SK-N-SH (cell line): ENCODE data around the gene RPS6KC1. TPM values are rescaled to one million over a fixed set of nuclear protein-coding genes. Genes with fewer than 3 reads are reported as not detected.

ENCODE experiments used
- CTCF ChIA-PET: fragments of 300-600, 350-600 bp; formaldehyde crosslinking; extraction: SDS; loops from one replicate; lab custom pipeline; 2021; lab: Yijun Ruan, JAX
- POLR2A ChIA-PET: fragments of 350-600 bp; sonication (Branson Sonifier 250); formaldehyde crosslinking; extraction: SDS; loops from one replicate; lab custom pipeline; 2020; ENCODE audit warnings: antibody characterized with exemption, inconsistent platforms; lab: Yijun Ruan, JAX
- DNase-seq: peaks from one replicate; pipeline ENCODE4 v3.0.0; 2012
- H2AFZ ChIP-seq: fragments of 200-600 bp; sonication (generic); 2 replicates; pipeline ENCODE4 v1.8.1; 2016; ENCODE audit warnings: antibody characterized with exemption, mild to moderate bottlenecking, low read depth
- H3F3A ChIP-seq: fragments of 200-600 bp; sonication (generic); replicated peaks from 2 replicates; pipeline ENCODE3; 2016; ENCODE audit warnings: antibody characterized with exemption, mild to moderate bottlenecking; ENCODE audit not compliant: insufficient read depth
- H3K27ac ChIP-seq, 2 experiments: fragments of 200-500 bp in 1 of 2; fragments of 200-600 bp in 1 of 2; sonication (Bioruptor generic) in 1 of 2; sonication (generic), shearing (Covaris generic) in 1 of 2; 2 replicates each; pipeline versions ENCODE4 v1.5.1 to v1.6.1; 2014 to 2016; ENCODE audit warnings: low read depth in 2 of 2, inconsistent platforms in 1 of 2, low read length in 1 of 2, mild to moderate bottlenecking in 1 of 2, mixed read lengths in 1 of 2
- H3K27me3 ChIP-seq: fragments of 200-600 bp; sonication (generic), shearing (Covaris generic); 2 replicates; pipeline ENCODE4 v1.6.1; 2016; ENCODE audit warnings: mixed run types; ENCODE audit not compliant: insufficient read depth
- H3K36me3 ChIP-seq, 2 experiments: fragments of 200-500 bp in 1 of 2; fragments of 200-600 bp in 1 of 2; sonication (Bioruptor generic) in 1 of 2; sonication (generic) in 1 of 2; replicated peaks in 1 of 2; 2 replicates each; pipeline versions ENCODE3 to v1.5.1; 2014 to 2016; ENCODE audit warnings: low read length in 1 of 2, mild to moderate bottlenecking in 1 of 2; ENCODE audit not compliant: insufficient read depth in 2 of 2, control insufficient read depth in 1 of 2
- H3K4me1 ChIP-seq, 2 experiments: fragments of 200-500 bp in 1 of 2; fragments of 200-600 bp in 1 of 2; sonication (Bioruptor generic) in 1 of 2; sonication (generic), shearing (Covaris generic) in 1 of 2; 2 replicates each; pipeline versions ENCODE4 v1.5.1 to v1.6.1; 2014 to 2016; ENCODE audit warnings: low read depth in 1 of 2, low read length in 1 of 2, mixed run types in 1 of 2; ENCODE audit not compliant: insufficient read depth in 2 of 2, control insufficient read depth in 1 of 2
- H3K4me2 ChIP-seq: fragments of 200-600 bp; sonication (generic), shearing (Covaris generic); 2 replicates; pipeline ENCODE4 v1.6.1; 2017; ENCODE audit warnings: mixed run types
- H3K4me3 ChIP-seq, 2 experiments: fragments of 200-500 bp in 1 of 2; fragments of 200-600 bp in 1 of 2; sonication (Bioruptor generic) in 1 of 2; sonication (generic), shearing (Covaris generic) in 1 of 2; 2 replicates each; pipeline versions ENCODE4 v1.5.1 to v1.8.1; 2014 to 2016; ENCODE audit warnings: low read depth in 2 of 2, inconsistent platforms in 1 of 2, low read length in 1 of 2, mild to moderate bottlenecking in 1 of 2, mixed read lengths in 1 of 2, moderate library complexity in 1 of 2
- H3K79me2 ChIP-seq: fragments of 200-600 bp; sonication (generic); 2 replicates; pipeline ENCODE4 v1.8.1; 2017; ENCODE audit warnings: mild to moderate bottlenecking; ENCODE audit not compliant: insufficient read depth
- H3K9ac ChIP-seq: fragments of 200-600 bp; sonication (generic); 2 replicates; pipeline ENCODE4 v1.6.1; 2017; ENCODE audit warnings: mixed run types
- H3K9me2 ChIP-seq: fragments of 200-600 bp; sonication (generic); 2 replicates; pipeline ENCODE4 v1.6.1; 2017; ENCODE audit warnings: mixed run types
- H3K9me3 ChIP-seq: fragments of 200-600 bp; sonication (generic); 2 replicates; pipeline ENCODE4 v1.6.1; 2017; ENCODE audit warnings: mixed run types, mild to moderate bottlenecking, moderate library complexity
- H4K20me1 ChIP-seq: fragments of 200-600 bp; sonication (generic); 2 replicates; pipeline ENCODE4 v1.6.1; 2017; ENCODE audit warnings: mild to moderate bottlenecking, mixed run types; ENCODE audit not compliant: insufficient read depth
- CHD2 ChIP-seq: fragments of 150-350 bp; IDR thresholded peaks from 2 replicates; pipeline ENCODE4 v1.6.1; 2018; ENCODE audit warnings: low read length; ENCODE audit not compliant: partially characterized antibody
- ELF1 ChIP-seq: IDR thresholded peaks from 2 replicates; pipeline ENCODE4 v1.4.0; 2012
- EZH2phosphoT487 ChIP-seq: fragments of 200-600 bp; sonication (generic); IDR thresholded peaks from 2 replicates; pipeline ENCODE4 v1.6.1; 2017; ENCODE audit warnings: low read depth, mixed run types, mild to moderate bottlenecking, antibody characterized with exemption, moderate library complexity, borderline replicate concordance
- FOSL2 ChIP-seq: IDR thresholded peaks from 2 replicates; pipeline ENCODE4 v1.4.0; 2012; ENCODE audit warnings: low read depth, mild to moderate bottlenecking, moderate library complexity, borderline replicate concordance
- FOXM1 ChIP-seq: IDR thresholded peaks from 2 replicates; pipeline ENCODE4 v1.4.0; 2012; ENCODE audit warnings: low read depth, mild to moderate bottlenecking
- GABPA ChIP-seq: IDR thresholded peaks from 2 replicates; pipeline ENCODE4 v1.4.0; 2012; ENCODE audit warnings: low read depth, mild to moderate bottlenecking
- GATA2 ChIP-seq: sonication (generic); formaldehyde crosslinking; IDR thresholded peaks from 2 replicates; pipeline ENCODE4 v1.5.0; 2020; ENCODE audit warnings: mild to moderate bottlenecking, missing genetic modification reagents
- JUND ChIP-seq: IDR thresholded peaks from 2 replicates; pipeline ENCODE4 v1.4.0; 2012
- MAX ChIP-seq: IDR thresholded peaks from 2 replicates; pipeline ENCODE4 v1.4.0; 2012; ENCODE audit warnings: low read depth
- MXI1 ChIP-seq: IDR thresholded peaks from 2 replicates; pipeline ENCODE4 v1.6.1; 2012; ENCODE audit warnings: mild to moderate bottlenecking, low read depth, low read length, improper control_type of control experiment
- NFIC ChIP-seq: IDR thresholded peaks from 2 replicates; pipeline ENCODE4 v1.4.0; 2012; ENCODE audit warnings: borderline replicate concordance
- POLR2AphosphoS5 ChIP-seq: IDR thresholded peaks from 2 replicates; pipeline ENCODE4 v1.6.1; 2012; ENCODE audit warnings: low read depth, low read length
- RAD21 ChIP-seq: IDR thresholded peaks from 2 replicates; pipeline ENCODE4 v1.6.1; 2012; ENCODE audit warnings: mild to moderate bottlenecking, low read length
- RCOR1 ChIP-seq: fragments of 150-350 bp; IDR thresholded peaks from 2 replicates; pipeline ENCODE4 v1.6.1; 2017; ENCODE audit warnings: antibody characterized with exemption, low read length
- RXRA ChIP-seq: IDR thresholded peaks from 2 replicates; pipeline ENCODE4 v1.4.0; 2012; ENCODE audit warnings: low read depth, mild to moderate bottlenecking, borderline replicate concordance
- SIN3A ChIP-seq: IDR thresholded peaks from 2 replicates; pipeline ENCODE4 v1.6.1; 2012; ENCODE audit warnings: low read depth, mild to moderate bottlenecking, low read length, moderate library complexity, borderline replicate concordance
- SMC3 ChIP-seq: IDR thresholded peaks from 2 replicates; pipeline ENCODE4 v1.6.1; 2012; ENCODE audit warnings: low read depth, low read length, improper control_type of control experiment
- TCF12 ChIP-seq: IDR thresholded peaks from 2 replicates; pipeline ENCODE4 v1.4.0; 2012
- USF1 ChIP-seq: IDR thresholded peaks from 2 replicates; pipeline ENCODE4 v1.4.0; 2012; ENCODE audit warnings: low read depth, borderline replicate concordance
- USF2 ChIP-seq: fragments of 150-350 bp; IDR thresholded peaks from 2 replicates; pipeline ENCODE4 v1.6.1; 2017; ENCODE audit warnings: antibody characterized with exemption, low read length, low read depth, borderline replicate concordance
- YY1 ChIP-seq: IDR thresholded peaks from 2 replicates; pipeline ENCODE4 v1.4.0; 2012; ENCODE audit warnings: low read depth, mild to moderate bottlenecking
- WGBS: methylation state at CpG from one replicate; pipeline ENCODE4 v1.1.6; 2017; ENCODE audit warnings: low lambda C conversion rate; 5-methylcytosine and 5-hydroxymethylcytosine counted together
- polyA plus RNA-seq, 3 experiments: library from polyadenylated mRNA; depleted of rRNA; stranded (reverse); fragments of >200 nt; gene quantifications; 2 replicates each; pipeline ENCODE4 v1.2.3, GENCODE V29; 2012
- TF ChIP-seq, protein P1 (sequence below): fragments of 150-350 bp; IDR thresholded peaks from 2 replicates; pipeline ENCODE4 v1.6.1; 2016; ENCODE audit warnings: mild to moderate bottlenecking, low read depth, low read length

The RPS6KC1 gene
- polyA plus RNA-seq, 1 of the 3 experiments (the other 2 are of a cell fraction), result 7.8 TPM

DNA sequence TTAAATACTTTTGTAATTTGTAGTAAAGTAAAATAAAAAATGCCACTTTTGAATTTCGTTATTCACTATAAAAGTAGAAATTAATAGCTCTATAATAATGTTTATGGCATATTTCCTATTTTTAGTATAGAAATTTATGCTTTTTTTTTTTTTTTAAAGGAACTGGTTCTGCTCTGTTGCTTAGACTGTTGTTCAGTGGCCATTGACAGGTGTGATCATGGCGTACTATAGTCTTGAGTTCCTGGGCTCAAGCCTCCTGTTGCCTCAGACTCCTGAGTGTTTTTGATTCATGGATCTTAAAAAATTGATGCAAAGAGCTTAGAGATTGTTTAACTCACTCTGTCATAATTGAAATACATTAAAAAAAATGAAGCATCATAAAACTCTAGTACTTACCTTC is 53.6 kb downstream of the RPS6KC1 start (continued):
- no peak for TF ChIP-seq MAX
- TF ChIP-seq EZH2phosphoT487, result no peak
- TF ChIP-seq JUND, result no peak
- TF ChIP-seq SMC3, result no peak
- no peak for TF ChIP-seq ELF1
- TF ChIP-seq GATA2 (CRISPR knock-in tag), result no peak

DNA sequence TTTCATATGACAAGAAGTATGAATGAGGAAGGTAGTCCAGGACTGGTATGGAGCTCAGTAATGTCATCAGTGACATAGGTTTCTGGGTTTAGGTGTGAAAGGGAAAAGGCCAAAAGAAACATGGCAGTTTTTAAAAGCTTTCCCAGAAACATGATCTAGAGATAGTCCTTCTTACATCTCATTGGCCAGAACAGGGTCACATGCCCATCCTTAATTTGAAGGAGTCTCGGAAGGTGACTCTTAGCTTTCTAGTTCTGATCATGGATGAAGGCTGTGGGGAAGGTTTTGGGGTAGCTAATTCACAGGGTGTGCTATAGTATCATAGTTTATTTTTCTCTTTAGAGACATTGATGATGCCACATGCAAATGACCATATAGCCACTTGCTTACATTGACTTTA is 55.3 kb downstream of the RPS6KC1 start:
- no peak for TF ChIP-seq SIN3A
- no peak for TF ChIP-seq RCOR1
- TF ChIP-seq, protein P1, sequence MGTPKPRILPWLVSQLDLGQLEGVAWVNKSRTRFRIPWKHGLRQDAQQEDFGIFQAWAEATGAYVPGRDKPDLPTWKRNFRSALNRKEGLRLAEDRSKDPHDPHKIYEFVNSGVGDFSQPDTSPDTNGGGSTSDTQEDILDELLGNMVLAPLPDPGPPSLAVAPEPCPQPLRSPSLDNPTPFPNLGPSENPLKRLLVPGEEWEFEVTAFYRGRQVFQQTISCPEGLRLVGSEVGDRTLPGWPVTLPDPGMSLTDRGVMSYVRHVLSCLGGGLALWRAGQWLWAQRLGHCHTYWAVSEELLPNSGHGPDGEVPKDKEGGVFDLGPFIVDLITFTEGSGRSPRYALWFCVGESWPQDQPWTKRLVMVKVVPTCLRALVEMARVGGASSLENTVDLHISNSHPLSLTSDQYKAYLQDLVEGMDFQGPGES, result no peak
- TF ChIP-seq GABPA, result no peak
- no peak for TF ChIP-seq SMC3
- no peak for TF ChIP-seq MXI1
- no peak for TF ChIP-seq GATA2 (CRISPR knock-in tag)
- TF ChIP-seq NFIC, result no peak
- no peak for TF ChIP-seq RXRA
- Histone ChIP-seq H3F3A (no peaks in the 10 kb centered on the region), H3K79me2 (peaks cover 29% of the 10 kb centered on the region), H2AFZ (no peak overlapping the region), H3K27ac (no peak overlapping the region), H3K9me3 (no peaks in the 10 kb centered on the region), H4K20me1 (no peaks in the 10 kb centered on the region; the same call in 1 of the 2 replicates), H3K9ac (no peak overlapping the region), H3K4me1 (no peaks in the 10 kb centered on the region; a peak in 1 of 4 replicates), H3K27me3 (no peaks in the 10 kb centered on the region), H3K4me2 (no peak overlapping the region), H3K4me3 (no peak overlapping the region), H3K36me3 (peaks cover 7 to 16% of the 10 kb centered on the region in 2 experiments), H3K9me2 (no peaks in the 10 kb centered on the region)
- ChIA-PET POLR2A (no interaction called here), CTCF (no interaction called here)
- no peak for DNase-seq
- WGBS, result 100% methylated on average over 1 of the region's 1 CpG

DNA sequence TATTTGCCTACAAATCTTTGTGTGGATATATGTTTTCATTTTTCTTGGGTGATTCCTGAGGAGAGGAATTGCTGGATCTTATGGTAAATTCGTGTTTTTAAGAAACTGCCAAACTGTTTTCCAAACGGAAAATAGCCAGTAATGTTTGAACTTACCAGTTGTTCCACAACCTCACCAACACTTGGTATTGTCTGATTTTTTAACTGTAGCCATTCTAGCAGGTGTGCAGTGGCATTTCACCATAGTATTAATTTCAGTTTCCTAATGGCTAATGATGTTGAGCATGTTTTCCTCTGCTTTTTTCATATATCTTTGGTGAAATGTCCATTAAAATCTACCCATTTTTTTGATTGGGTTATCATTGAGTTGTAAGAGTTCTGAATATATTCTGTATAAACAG is 56.6 kb downstream of the RPS6KC1 start:
- POLR2A ChIA-PET, result no interaction called here
- peaks cover 7 to 16% of the 10 kb centered on the region in 2 experiments for H3K36me3 ChIP-seq
- DNase-seq, result no peak
- H3K27ac ChIP-seq, result no peak overlapping the region
- no peak overlapping the region for H3K9ac ChIP-seq
- no peaks in the 10 kb centered on the region for H3K9me3 ChIP-seq
- H4K20me1 ChIP-seq, result no peaks in the 10 kb centered on the region; the same call in 1 of the 2 replicates
- H3F3A ChIP-seq, result no peaks in the 10 kb centered on the region
- CTCF ChIA-PET, result interaction anchor here (1.0 to 1.3 kb wide), 2 partner anchors 14 to 16 kb away, joined by 3 read pairs; no protein-coding TSS in a partner anchor
- WGBS, result 84% methylated on average over 2 of the region's 2 CpGs
- H3K4me3 ChIP-seq, result no peak overlapping the region
- H3K4me2 ChIP-seq, result no peak overlapping the region
- H3K79me2 ChIP-seq, result peaks cover 32% of the 10 kb centered on the region
- no peaks in the 10 kb centered on the region for H3K27me3 ChIP-seq
- H3K9me2 ChIP-seq, result no peaks in the 10 kb centered on the region
- no peak overlapping the region for H2AFZ ChIP-seq
- no peaks in the 10 kb centered on the region; a peak in 1 of 4 replicates for H3K4me1 ChIP-seq
- TF ChIP-seq EZH2phosphoT487 (no peak), YY1 (no peak), USF2 (no peak), CHD2 (no peak), FOXM1 (no peak), RAD21 (no peak), TCF12 (no peak), USF1 (no peak), FOSL2 (no peak), RCOR1 (no peak), JUND (no peak), RXRA (no peak), GATA2 (CRISPR knock-in tag) (no peak), POLR2AphosphoS5 (no peak), GABPA (no peak), NFIC (no peak), ELF1 (no peak), SIN3A (no peak)
